A673 (cell line): Measurements from ENCODE around the gene OR2AJ1. TPM values are rescaled to one million over a fixed set of nuclear protein-coding genes. Genes with fewer than 3 reads are reported as not detected.

ENCODE experiments used
- Bru-seq: library from RNA; stranded (reverse); fragments of 400-500 nt; gene quantifications from one replicate; lab custom pipeline; 2021; lab: Mats Ljungman, UMichigan
- BruChase-seq, 2 experiments: library from RNA; stranded (reverse); fragments of 400-500 nt; gene quantifications; one replicate each; lab custom pipeline; 2021; lab: Mats Ljungman, UMichigan
- BruUV-seq: library from RNA; stranded (reverse); fragments of 400-500 nt; replicated peaks from 2 replicates; lab custom pipeline; 2021; lab: Mats Ljungman, UMichigan
- CTCF ChIA-PET: fragments of 300-600 bp; sonication (Branson Sonifier 250); formaldehyde crosslinking; loops from one replicate; lab custom pipeline; 2022; ENCODE audit warnings: antibody characterized with exemption; lab: Charles Lee
- POLR2A ChIA-PET: fragments of 300-600 bp; sonication (Branson Sonifier 250); formaldehyde crosslinking; loops from one replicate; lab custom pipeline; 2022; ENCODE audit warnings: antibody characterized with exemption; ENCODE audit not compliant: low non-redundant PET; lab: Charles Lee
- DNase-seq: peaks from one replicate; pipeline ENCODE4 v3.0.0-alpha.2; 2015; ENCODE audit warnings: low spot score
- H3K27ac ChIP-seq: fragments of 200-600 bp; sonication (generic); 2 replicates; pipeline ENCODE4 v1.5.1; 2016; ENCODE audit warnings: mixed run types, low read depth, mild to moderate bottlenecking, mixed read lengths, antibody characterized with exemption, low read length; ENCODE audit not compliant: poor library complexity, severe bottlenecking
- H3K27me3 ChIP-seq: fragments of 200-600 bp; sonication (generic); replicated peaks from 2 replicates; pipeline ENCODE4 v1.6.1; 2017; ENCODE audit warnings: mixed run types, low read depth, mild to moderate bottlenecking, mixed read lengths, antibody characterized with exemption, low read length; ENCODE audit not compliant: insufficient read depth, poor library complexity
- H3K36me3 ChIP-seq: fragments of 200-600 bp; sonication (generic); 2 replicates; pipeline ENCODE4 v1.6.1; 2016; ENCODE audit warnings: mixed run types, mild to moderate bottlenecking, mixed read lengths, antibody characterized with exemption, low read length; ENCODE audit not compliant: insufficient read depth, poor library complexity, severe bottlenecking
- H3K4me1 ChIP-seq: fragments of 200-600 bp; sonication (generic); 2 replicates; pipeline ENCODE4 v1.6.1; 2017; ENCODE audit warnings: mixed run types, mild to moderate bottlenecking, mixed read lengths, antibody characterized with exemption, low read length; ENCODE audit not compliant: insufficient read depth, poor library complexity, severe bottlenecking
- H3K4me3 ChIP-seq: fragments of 200-600 bp; sonication (generic); 2 replicates; pipeline ENCODE4 v1.5.1; 2016; ENCODE audit warnings: low read depth, mixed run types, mild to moderate bottlenecking, mixed read lengths, low read length; ENCODE audit not compliant: poor library complexity, severe bottlenecking
- H3K9me3 ChIP-seq: fragments of 200-600 bp; sonication (generic); 2 replicates; pipeline ENCODE4 v1.6.1; 2016; ENCODE audit warnings: mixed run types, low read depth, mild to moderate bottlenecking, mixed read lengths, antibody characterized with exemption, low read length; ENCODE audit not compliant: poor library complexity, severe bottlenecking
- CTCF ChIP-seq: fragments of 300-800, 200-600 bp; sonication (generic); conservative IDR thresholded peaks from 2 replicates; pipeline ENCODE4 v1.5.1; 2017; ENCODE audit warnings: low read depth, mild to moderate bottlenecking, antibody characterized with exemption, low read length, moderate library complexity, mixed read lengths
- EZH2 ChIP-seq: fragments of 200-600 bp; sonication (generic); IDR thresholded peaks from 2 replicates; pipeline ENCODE4 v1.6.1; 2017; ENCODE audit warnings: borderline replicate concordance, low read depth, mild to moderate bottlenecking, mixed read lengths, antibody characterized with exemption, low read length; ENCODE audit not compliant: poor library complexity, severe bottlenecking
- intact Hi-C: fragments of 100-400 bp; cut with micrococcal nuclease; formaldehyde crosslinking; loops from one replicate; pipeline ENCODE4 v1.10.0; 2022; ENCODE audit not compliant: unreplicated experiment
- long read RNA-seq: library from polyadenylated mRNA; stranded (forward); transcript quantifications from one replicate; pipeline ENCODE4 v2.0.0, GENCODE V29; 2022
- total RNA-seq: library from RNA; stranded (reverse); gene quantifications from 2 replicates; pipeline ENCODE4 v1.2.3, GENCODE V29; 2021

Gene OR2AJ1
- total RNA-seq: not detected in 2 replicates
- not detected for Bru-seq, nascent RNA
- not detected for BruChase-seq, experiment 1, labeled RNA remaining after a 2-hour chase
- BruChase-seq, experiment 2, labeled RNA remaining after a 6-hour chase: not detected
- long read RNA-seq: 0 reads

GRCh38 chr1:247924868-247925267 is at the start of gene OR2AJ1:
Gene OR2AJ1 (plus strand): TSS chr1:247924889. CDS start chr1:247933769, 8,880 bp downstream.
- intact Hi-C loops: no loop called here
- CTCF ChIA-PET: no interaction called here
- TF ChIP-seq CTCF (no peak), EZH2 (no peak)

GRCh38 chr1:247883346-247883745 is 41.3 kb upstream of the OR2AJ1 start:
- CTCF ChIA-PET: no interaction called here
- H3K27me3 ChIP-seq: no peaks in the 10 kb centered on the region
- no peaks in the 10 kb centered on the region for H3K4me1 ChIP-seq
- H3K4me3 ChIP-seq: no peak overlapping the region
- POLR2A ChIA-PET: no interaction called here
- no peak overlapping the region for H3K27ac ChIP-seq
- no peaks in the 10 kb centered on the region for H3K36me3 ChIP-seq
- no TSS peak for BruUV-seq
- no peak for TF ChIP-seq CTCF
- TF ChIP-seq EZH2: no peak
- peaks cover 14% of the 10 kb centered on the region for H3K9me3 ChIP-seq
- DNase-seq: no peak
- intact Hi-C loops: no loop called here

More at GRCh38 chr1:247924868-247925267, at the start of gene OR2AJ1:
- no peak for DNase-seq
- Histone ChIP-seq H3K4me3 (no peak within 1 kb of the TSS), H3K27me3 (no peaks in the 10 kb centered on the region), H3K9me3 (peaks cover 9% of the 10 kb centered on the region), H3K36me3 (no peaks in the 10 kb centered on the region), H3K4me1 (no peaks in the 10 kb centered on the region), H3K27ac (no peak within 1 kb of the TSS)
- BruUV-seq: no TSS peak
- POLR2A ChIA-PET: no interaction called here

- intact Hi-C loops: no loop called here
- ChIA-PET CTCF (no interaction called here), POLR2A (no interaction called here)
- Histone ChIP-seq H3K27ac (no peak overlapping the region), H3K4me3 (no peak overlapping the region), H3K4me1 (no peaks in the 10 kb centered on the region), H3K9me3 (peaks cover 12% of the 10 kb centered on the region), H3K36me3 (no peaks in the 10 kb centered on the region), H3K27me3 (no peaks in the 10 kb centered on the region)
- BruUV-seq: no TSS peak
- no peak for DNase-seq
- TF ChIP-seq CTCF (no peak), EZH2 (no peak)
Measured at GRCh38 chr1:247884797-247885413, 39.8 kb upstream of the OR2AJ1 start.
